GM12872 (cell line): ENCODE results near the gene DUSP28.
A peak's percentile ranks its signal among the peaks of the same experiment; 100 is the strongest.

Experiments used
- TF ChIP-seq, protein P1 (sequence below): IDR thresholded peaks from 3 replicates; pipeline ENCODE4 v1.5.1; 2011; ENCODE audit warnings: low read depth, mild to moderate bottlenecking, low read length, moderate library complexity; ENCODE audit not compliant: insufficient read depth

DUSP28 gene

DNA sequence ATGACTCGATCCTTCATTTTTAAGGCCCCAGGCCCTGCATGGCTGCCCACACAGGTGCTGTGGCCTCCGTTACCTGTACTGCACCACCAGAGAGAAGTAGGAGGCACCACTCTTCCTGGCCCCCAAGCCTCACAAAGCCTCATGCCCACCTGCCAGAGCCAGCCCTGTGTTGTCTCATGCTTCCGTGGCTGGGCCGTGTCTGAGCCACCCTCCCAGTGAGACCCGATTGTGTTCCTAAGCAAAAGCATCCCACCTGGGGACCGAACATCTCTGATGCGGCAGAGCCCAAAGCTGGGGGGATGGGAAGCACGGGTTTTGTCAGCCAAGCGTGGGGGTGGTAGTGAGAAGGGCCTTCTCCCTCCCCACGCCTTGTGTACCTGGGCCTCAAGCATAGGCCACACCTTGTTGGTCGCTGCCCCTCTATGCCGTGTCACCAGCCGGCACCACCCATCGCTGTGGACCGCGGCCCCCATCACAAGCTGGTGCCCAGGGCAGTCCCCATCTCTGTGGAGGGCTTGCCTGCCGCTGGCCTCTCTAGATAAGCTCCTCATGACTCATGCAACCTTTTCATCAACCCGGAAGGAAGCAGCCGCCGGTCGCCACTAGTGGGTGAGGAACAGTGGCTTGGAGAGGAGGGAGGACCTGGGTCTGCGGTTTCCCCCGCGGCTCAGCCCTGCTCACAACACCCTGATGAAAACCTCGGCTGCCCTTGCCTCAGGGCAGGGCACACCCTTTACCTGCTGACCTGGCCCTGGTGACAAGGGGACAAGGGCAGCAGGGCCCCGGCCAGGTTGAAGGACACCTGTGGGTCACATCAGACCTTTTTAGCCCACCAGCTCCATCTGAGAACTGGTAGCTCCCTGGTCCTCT is 5.4 kb downstream of the DUSP28 start:
- TF ChIP-seq, protein P1, sequence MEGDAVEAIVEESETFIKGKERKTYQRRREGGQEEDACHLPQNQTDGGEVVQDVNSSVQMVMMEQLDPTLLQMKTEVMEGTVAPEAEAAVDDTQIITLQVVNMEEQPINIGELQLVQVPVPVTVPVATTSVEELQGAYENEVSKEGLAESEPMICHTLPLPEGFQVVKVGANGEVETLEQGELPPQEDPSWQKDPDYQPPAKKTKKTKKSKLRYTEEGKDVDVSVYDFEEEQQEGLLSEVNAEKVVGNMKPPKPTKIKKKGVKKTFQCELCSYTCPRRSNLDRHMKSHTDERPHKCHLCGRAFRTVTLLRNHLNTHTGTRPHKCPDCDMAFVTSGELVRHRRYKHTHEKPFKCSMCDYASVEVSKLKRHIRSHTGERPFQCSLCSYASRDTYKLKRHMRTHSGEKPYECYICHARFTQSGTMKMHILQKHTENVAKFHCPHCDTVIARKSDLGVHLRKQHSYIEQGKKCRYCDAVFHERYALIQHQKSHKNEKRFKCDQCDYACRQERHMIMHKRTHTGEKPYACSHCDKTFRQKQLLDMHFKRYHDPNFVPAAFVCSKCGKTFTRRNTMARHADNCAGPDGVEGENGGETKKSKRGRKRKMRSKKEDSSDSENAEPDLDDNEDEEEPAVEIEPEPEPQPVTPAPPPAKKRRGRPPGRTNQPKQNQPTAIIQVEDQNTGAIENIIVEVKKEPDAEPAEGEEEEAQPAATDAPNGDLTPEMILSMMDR = no peak

DNA sequence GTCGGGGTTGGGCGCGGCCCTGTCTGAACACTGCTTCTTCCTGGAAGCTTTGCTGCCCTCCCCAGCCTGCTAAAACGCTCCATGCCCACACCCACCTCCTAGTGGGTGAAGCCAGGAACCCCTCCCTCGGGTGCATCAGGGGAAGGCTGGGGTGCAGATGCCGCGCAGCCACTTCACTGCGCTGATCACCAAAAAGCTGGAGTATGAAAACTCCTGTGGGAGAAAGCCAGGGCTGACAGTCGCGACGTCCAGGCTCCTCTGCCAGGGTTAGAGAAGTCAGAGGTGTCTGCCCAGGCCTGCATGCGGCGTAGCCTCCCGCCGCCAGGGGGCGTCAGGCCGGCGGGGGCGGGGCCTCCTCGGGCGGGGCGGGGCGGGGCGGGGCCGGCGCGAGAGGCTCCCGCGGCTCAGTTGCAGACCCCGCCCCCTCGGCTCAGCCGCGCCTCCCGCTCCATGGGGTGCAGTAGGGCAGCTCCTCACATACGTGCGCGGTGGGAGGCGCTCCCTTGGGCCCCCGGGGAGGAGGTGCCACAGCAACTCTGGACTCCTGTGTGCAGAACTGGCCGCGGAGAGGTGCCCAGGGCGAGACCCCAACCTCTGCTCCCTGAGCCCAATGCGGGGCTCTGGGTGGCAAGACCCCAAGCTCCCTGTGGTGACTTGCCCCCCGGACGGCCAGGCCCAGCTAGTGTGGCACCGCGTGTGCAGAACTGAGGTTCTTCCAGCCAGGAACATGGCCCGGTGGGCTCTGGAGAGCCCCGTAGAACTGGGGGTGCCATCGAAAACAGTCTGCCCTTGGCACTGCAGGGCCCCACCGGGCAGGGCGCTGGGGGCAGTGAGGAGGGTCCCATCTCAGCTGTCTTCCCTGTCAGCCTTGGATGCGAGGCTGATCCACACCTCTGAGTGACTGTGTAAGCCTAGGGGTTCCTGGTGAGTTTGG is 6.3 kb downstream of the DUSP28 start:
- TF ChIP-seq, protein P1 = peak; percentile 79

DNA sequence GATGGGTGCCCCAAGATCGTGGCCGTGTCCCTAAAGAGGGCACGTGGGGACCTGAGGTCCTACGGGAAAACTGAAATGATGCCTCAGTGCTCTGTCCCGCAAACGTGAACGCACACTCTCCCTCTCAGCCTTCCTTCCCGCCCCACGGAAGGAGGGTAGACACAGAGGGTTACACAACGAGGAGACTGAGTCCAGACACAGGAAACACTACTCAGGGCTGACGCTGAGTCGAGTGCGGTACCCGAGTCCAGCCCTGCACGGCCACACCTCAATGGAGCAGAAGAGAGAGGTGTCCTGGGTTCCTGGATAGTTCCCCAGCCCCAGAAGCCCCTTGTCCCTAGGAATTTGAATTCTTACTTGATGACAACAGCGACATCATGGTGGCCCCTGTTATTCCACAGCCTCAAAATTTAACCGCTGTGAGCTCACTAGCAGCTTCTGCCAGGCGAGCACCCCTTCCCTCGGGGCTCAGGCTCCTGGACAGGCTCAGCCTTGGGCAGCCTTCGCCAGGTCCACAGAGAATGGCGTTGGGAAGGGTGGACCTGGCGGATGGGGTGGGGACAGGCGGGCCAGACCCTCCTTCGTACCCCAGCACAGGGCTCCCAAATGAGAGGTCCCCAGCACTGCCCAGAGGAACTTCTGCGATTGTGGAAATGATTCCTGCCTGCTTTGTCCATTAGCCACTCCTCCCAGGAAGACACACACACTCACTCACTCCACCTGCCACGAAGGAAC is 7.1 kb downstream of the DUSP28 start:
- TF ChIP-seq, protein P1 = no peak

DNA sequence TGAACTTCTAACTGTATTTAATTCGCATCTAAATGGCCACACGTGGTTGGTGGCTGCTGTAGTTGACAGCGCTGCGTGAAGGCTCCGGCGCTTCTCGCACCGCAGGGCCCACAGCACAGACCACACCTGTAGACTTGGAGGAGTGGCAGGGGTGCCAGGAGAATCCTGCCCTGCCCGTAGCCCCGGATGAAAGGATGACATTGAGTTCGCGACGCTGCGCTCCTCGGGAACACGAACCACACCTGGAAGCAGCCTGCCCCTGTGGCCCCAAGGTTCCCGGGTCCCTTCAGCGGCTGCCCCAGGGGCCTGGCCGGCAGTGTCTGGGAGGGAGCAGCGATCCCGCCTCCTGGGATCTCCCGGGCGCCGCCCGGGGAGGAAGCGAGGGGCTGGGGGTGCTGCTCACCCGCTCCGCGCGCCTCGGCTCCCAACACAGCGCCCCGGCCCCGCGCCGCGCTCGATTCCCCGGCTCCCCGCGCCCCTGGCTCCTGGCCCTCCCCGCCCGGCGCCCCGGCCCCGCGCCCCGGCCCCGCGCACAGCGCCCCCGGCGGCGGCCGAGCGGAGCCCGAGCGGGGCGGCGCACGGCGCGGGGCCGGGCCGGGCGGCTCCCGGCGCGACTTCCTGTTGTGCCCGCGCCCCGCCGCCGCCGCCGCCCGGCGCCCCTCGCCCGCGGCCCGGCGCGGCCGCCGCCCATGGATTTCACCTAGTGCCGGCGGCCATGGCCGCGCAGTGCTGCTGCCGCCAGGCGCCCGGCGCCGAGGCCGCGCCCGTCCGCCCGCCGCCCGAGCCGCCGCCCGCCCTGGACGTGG is 7.9 kb downstream of the DUSP28 start, which contains the start of gene RNPEPL1:
Gene RNPEPL1, plus strand, starts transcription at position 613 of the 806 bp plus-strand sequence. Its CDS starts 103 bp downstream, at position 716.
- TF ChIP-seq, protein P1 = no peak

DNA sequence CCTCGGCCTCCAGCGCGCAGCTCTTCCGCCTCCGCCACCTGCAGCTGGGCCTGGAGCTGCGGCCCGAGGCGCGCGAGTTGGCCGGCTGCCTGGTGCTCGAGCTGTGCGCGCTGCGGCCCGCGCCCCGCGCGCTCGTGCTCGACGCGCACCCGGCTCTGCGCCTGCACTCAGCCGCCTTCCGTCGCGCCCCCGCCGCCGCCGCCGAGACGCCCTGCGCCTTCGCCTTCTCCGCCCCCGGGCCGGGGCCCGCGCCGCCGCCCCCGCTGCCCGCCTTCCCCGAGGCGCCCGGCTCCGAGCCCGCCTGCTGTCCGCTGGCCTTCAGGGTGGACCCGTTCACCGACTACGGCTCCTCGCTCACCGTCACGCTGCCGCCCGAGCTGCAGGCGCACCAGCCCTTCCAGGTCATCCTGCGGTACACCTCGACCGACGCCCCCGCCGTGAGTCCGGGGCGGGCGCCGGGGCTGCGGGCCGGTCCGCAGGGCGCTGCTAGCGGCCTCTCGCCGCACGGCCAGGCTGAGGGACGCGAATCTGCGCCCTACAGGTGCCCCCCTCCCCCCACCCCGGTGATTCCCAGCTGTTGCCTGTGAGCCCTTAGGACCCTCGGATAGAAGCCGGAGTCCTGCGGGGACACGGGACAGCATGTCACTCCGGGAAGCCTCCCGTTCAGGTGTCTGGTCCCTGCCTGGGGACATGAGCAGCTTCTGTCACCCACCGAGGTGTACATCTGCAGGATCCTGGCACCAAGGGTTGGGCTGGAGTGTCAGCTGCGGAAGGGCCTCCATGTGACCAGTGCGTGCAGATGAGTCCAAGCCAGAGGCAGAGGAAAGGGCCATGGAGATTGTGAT is 8.7 kb downstream of the DUSP28 start:
- TF ChIP-seq, protein P1 = no peak

DNA sequence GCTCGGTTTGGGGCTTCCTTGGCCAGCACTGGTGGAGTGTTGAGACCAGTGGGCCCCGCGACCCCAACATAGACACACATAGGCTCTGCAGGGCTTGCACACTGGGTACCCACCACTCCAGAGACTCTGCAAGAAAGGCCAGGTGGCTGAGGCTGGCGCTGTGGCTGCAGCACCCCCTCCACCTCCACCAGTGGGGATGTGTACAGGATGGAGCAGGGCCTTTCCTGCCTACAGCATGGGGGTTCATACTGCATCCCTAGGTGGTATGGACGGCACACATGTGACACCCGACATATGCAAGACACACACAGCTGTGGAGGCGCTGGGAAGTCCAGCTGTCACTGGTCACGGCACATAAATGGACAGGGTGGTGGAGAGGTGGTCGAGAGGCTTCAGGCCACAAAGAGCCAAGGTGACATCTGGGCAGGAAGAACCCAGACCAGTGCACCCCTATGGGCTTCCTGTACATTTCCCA is 9.4 kb downstream of the DUSP28 start:
- TF ChIP-seq, protein P1 = no peak
